ENCODE data around the gene NELL1.

DNA sequence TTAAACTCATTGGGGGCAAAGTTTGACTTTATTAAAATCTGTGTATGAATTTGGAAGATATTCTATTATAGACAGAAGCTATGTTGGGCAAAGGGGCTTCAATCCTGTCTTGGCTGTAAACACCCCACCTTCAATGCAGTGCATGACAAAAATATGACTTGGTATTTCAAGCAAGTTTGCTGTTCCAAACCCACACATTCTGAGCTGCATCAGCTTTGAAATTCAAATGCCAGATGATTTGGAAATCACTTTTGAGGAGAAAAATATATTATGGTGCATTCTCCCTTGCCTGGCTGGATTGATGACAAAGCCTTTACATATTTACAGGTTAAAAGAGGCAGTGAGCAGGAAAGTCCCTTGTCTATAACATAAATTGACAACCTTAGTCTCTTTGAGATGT, 760.0 kb downstream of the NELL1 start:
- TF ChIP-seq, protein P1, sequence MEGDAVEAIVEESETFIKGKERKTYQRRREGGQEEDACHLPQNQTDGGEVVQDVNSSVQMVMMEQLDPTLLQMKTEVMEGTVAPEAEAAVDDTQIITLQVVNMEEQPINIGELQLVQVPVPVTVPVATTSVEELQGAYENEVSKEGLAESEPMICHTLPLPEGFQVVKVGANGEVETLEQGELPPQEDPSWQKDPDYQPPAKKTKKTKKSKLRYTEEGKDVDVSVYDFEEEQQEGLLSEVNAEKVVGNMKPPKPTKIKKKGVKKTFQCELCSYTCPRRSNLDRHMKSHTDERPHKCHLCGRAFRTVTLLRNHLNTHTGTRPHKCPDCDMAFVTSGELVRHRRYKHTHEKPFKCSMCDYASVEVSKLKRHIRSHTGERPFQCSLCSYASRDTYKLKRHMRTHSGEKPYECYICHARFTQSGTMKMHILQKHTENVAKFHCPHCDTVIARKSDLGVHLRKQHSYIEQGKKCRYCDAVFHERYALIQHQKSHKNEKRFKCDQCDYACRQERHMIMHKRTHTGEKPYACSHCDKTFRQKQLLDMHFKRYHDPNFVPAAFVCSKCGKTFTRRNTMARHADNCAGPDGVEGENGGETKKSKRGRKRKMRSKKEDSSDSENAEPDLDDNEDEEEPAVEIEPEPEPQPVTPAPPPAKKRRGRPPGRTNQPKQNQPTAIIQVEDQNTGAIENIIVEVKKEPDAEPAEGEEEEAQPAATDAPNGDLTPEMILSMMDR (conservative IDR thresholded peaks at IDR 0.05 in 1 of 2, IDR thresholded peaks at IDR 0.05 in 1 of 2; ENCODE audit: extremely low read depth in 1 of 2, insufficient read depth in 1 of 2, low read depth in 1 of 2, low read length in 2 of 2) = no peak
- no peak for TF ChIP-seq EZH2 (IDR thresholded peaks at IDR 0.05; ENCODE audit: borderline replicate concordance, low read length)

All from mammary epithelial cell (primary cell).